Activated naive CD4-positive, alpha-beta T cell treated with anti-CD3 and anti-CD28 coated beads for 36 hours (primary cell): ENCODE results near the gene L1TD1. TPM values are rescaled to one million over a fixed set of nuclear protein-coding genes. Genes with fewer than 3 reads are reported as not detected.
"Not testable (repeated sequence)": the region's sequence is repeated elsewhere in the genome, so short reads cannot be mapped to it uniquely, and the experiment has no call there.

ENCODE experiments used
- CTCF ChIA-PET: fragments of 350-600 bp; sonication (Branson Sonifier 250); formaldehyde crosslinking; loops from one replicate; lab custom pipeline; 2021; ENCODE audit warnings: antibody characterized with exemption; lab: Charles Lee
- DNase-seq: peaks from one replicate; pipeline ENCODE4 v3.0.0-alpha.2; 2020
- H3K27ac Mint-ChIP-seq: one replicate; pipeline ENCODE4 v1.8.0; 2021; ENCODE audit warnings: mild to moderate bottlenecking, mixed read lengths
- H3K27me3 Mint-ChIP-seq: one replicate; pipeline ENCODE4 v1.8.0; 2021; ENCODE audit warnings: low read depth, mixed read lengths
- H3K36me3 Mint-ChIP-seq: one replicate; pipeline ENCODE4 v1.8.0; 2021; ENCODE audit warnings: low read depth, mixed read lengths
- H3K4me1 Mint-ChIP-seq: one replicate; pipeline ENCODE4 v1.8.0; 2021; ENCODE audit warnings: low read depth, mixed read lengths
- H3K4me3 Mint-ChIP-seq: one replicate; pipeline ENCODE4 v1.8.0; 2021; ENCODE audit warnings: mild to moderate bottlenecking, moderate library complexity, mixed read lengths
- H3K9me3 Mint-ChIP-seq: one replicate; pipeline ENCODE4 v1.8.0; 2021; ENCODE audit warnings: mixed read lengths
- intact Hi-C: fragments of 100-400 bp; cut with micrococcal nuclease; formaldehyde crosslinking; loops from one replicate; pipeline ENCODE4 v1.15.1; 2023
- total RNA-seq, 2 experiments: library from RNA; stranded (reverse); gene quantifications; one replicate each; pipeline ENCODE4 v1.2.3, GENCODE V29; 2021

Gene L1TD1
- total RNA-seq, 2 experiments from 2014 or later = not detected

- no peak overlapping the region for H3K4me3 Mint-ChIP-seq
- H3K9me3 Mint-ChIP-seq = no peaks in the 10 kb centered on the region
- CTCF ChIA-PET = interaction anchor here (0.5 kb wide), 1 partner anchor 31 kb away, joined by 5 read pairs; no protein-coding TSS in a partner anchor
- no peaks in the 10 kb centered on the region for H3K36me3 Mint-ChIP-seq
- intact Hi-C loops = no loop called here
- no peaks in the 10 kb centered on the region for H3K4me1 Mint-ChIP-seq
- H3K27me3 Mint-ChIP-seq = no peaks in the 10 kb centered on the region
- no peak overlapping the region for H3K27ac Mint-ChIP-seq
- DNase-seq = no peak
Observed at GRCh38 chr1:62241371-62242131, 46.9 kb downstream of the L1TD1 start.

DNA sequence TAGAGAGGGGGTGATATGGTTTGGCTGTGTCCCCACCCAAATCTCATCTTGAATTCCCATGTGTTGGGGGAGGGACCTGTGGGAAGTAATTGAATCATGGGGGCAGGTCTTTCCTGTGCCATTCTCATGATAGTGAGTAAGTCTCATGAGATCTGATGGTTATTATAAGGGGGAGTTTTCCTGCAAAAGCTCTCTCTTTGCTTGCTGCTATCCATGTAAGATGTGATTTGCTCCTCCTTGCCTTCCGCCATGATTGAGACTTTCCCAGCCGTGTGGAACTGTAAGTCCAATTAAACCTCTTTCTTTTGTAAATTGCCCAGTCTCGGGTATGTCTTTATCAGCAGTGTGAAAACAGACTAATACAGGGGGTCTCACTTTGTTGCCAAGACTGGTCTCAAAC, 49.7 kb downstream of the L1TD1 start:
- CTCF ChIA-PET, H3K36me3 Mint-ChIP-seq, H3K27ac Mint-ChIP-seq, H3K4me3 Mint-ChIP-seq, intact Hi-C loops, DNase-seq, H3K9me3 Mint-ChIP-seq, H3K4me1 Mint-ChIP-seq, H3K27me3 Mint-ChIP-seq: not testable (repeated sequence)

- Mint-ChIP-seq H3K9me3 (no peaks in the 10 kb centered on the region), H3K27ac (no peak overlapping the region), H3K36me3 (no peaks in the 10 kb centered on the region), H3K27me3 (no peaks in the 10 kb centered on the region), H3K4me1 (no peaks in the 10 kb centered on the region), H3K4me3 (no peak overlapping the region)
- CTCF ChIA-PET = no interaction called here
- no peak for DNase-seq
- intact Hi-C loops = no loop called here
Observed at GRCh38 chr1:62245201-62245600, 50.6 kb downstream of the L1TD1 start.

- CTCF ChIA-PET = no interaction called here
- intact Hi-C loops = no loop called here
Observed at GRCh38 chr1:62247391-62248168, 52.9 kb downstream of the L1TD1 start.

DNA sequence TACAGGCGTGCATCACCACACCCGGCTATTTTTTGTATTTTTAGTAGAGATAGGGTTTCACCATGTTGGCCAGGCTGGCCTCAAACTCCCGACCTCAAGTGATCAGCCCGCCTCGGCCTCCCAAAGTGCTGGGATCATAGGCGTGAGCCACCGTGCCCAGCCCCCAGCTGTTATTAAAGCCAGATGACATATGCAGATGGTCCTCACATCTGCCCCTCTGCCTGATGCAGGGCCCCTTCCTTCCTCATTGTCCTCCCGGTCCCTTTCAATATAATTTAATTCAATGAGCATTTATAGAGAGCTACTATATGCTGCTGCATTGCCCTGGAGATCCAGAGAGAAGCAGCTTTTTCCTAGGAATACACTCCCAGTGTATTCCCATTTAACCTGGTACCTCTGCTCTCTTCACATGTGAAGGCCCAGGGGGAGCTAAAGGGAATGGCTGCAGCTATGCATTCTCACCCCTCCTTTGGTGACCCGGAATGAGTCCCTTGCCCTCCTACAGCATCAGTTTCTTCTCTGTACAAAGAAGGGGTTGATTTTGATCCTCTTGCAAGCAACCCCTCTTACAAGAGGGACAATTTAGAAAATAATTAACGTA, 55.6 kb downstream of the L1TD1 start:
- CTCF ChIA-PET = interaction anchor here (0.7 kb wide), 1 partner anchor 141 kb away, joined by 3 read pairs; no protein-coding TSS in a partner anchor
- H3K36me3 Mint-ChIP-seq = no peaks in the 10 kb centered on the region
- intact Hi-C loops = no loop called here
- no peaks in the 10 kb centered on the region for H3K4me1 Mint-ChIP-seq
- no peak overlapping the region for H3K4me3 Mint-ChIP-seq
- no peaks in the 10 kb centered on the region for H3K27me3 Mint-ChIP-seq
- H3K27ac Mint-ChIP-seq = no peak overlapping the region
- no peaks in the 10 kb centered on the region for H3K9me3 Mint-ChIP-seq
- DNase-seq = no peak

More at GRCh38 chr1:62247391-62248168, 52.9 kb downstream of the L1TD1 start:
- no peaks in the 10 kb centered on the region for H3K36me3 Mint-ChIP-seq
- H3K4me1 Mint-ChIP-seq = no peaks in the 10 kb centered on the region
- no peaks in the 10 kb centered on the region for H3K27me3 Mint-ChIP-seq
- DNase-seq = no peak
- no peak overlapping the region for H3K4me3 Mint-ChIP-seq
- H3K27ac Mint-ChIP-seq = no peak overlapping the region
- H3K9me3 Mint-ChIP-seq = no peaks in the 10 kb centered on the region

DNA sequence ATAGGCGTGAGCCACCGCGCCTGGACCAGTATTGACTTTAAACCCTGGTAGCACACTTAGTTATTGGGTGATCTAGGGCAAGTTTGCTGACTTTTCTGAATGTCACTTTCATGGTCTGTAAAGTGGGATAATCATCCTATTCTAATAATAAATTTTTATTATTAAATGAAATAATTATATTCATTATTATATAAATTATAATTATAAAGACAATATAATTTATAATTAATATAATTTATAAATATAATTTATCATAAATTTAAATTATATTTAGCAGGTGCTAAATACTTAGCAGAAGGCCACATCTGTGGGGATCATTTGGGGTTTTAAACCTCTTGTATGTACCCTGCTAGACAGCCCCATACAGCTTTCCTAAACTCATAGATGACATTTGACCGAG, 64.9 kb downstream of the L1TD1 start:
- Mint-ChIP-seq H3K27me3 (peaks cover 3% of the 10 kb centered on the region), H3K4me3 (no peak overlapping the region), H3K9me3 (no peaks in the 10 kb centered on the region), H3K4me1 (no peaks in the 10 kb centered on the region), H3K36me3 (no peaks in the 10 kb centered on the region), H3K27ac (no peak overlapping the region)
- no peak for DNase-seq
- CTCF ChIA-PET = no interaction called here
- intact Hi-C loops = no loop called here

DNA sequence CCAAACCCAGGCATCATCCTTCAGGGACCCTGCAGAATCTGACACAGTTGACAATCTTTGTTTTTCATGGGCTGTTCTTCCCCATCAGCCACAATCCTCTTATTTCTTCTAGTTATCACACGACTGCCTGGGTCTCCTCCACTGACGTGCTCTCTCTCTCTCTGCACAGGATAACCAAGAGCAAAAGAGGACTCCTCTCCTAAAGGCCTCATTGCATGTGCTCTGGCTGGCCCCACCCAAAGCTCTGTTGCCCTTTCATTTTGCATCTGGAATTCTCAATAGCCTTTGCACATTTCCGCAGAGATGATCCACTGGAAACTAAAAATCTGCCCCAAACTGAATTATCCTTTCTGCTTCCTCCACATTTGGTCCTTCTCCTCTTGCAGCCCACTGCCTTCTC, 66.0 kb downstream of the L1TD1 start:
- CTCF ChIA-PET = no interaction called here
- Mint-ChIP-seq H3K4me3 (no peak overlapping the region), H3K36me3 (no peaks in the 10 kb centered on the region), H3K4me1 (no peaks in the 10 kb centered on the region), H3K9me3 (no peaks in the 10 kb centered on the region), H3K27ac (no peak overlapping the region), H3K27me3 (peaks cover 3% of the 10 kb centered on the region)
- intact Hi-C loops = no loop called here
- DNase-seq = no peak

Other genes starting within 250 kb of the L1TD1 start
- gene KANK4, start 124.6 kb downstream of the L1TD1 start, total RNA-seq = not detected
- gene USP1, start 242.2 kb downstream of the L1TD1 start, total RNA-seq = 10 to 100 TPM; 65.9 to 67.1 TPM